Measurements from ENCODE around the gene SMIM12.
A peak's percentile ranks its signal among the peaks of the same experiment; 100 is the strongest.

The SMIM12 gene

GRCh38 chr1:34885405-34886247 lies 26.1 kb upstream of the SMIM12 start:
- H3K9me2 ChIP-seq (ENCODE audit: low read depth, low read length) = no peaks in the 10 kb centered on the region
- H3K4me3 ChIP-seq (ENCODE audit: low read depth, low read length, poor library complexity, severe bottlenecking) = peak overlapping the region; percentile 47
- no peaks in the 10 kb centered on the region; the same call in 1 of the 2 replicates for H3K36me3 ChIP-seq (ENCODE audit: insufficient read depth, low read length)
- peaks cover 10% of the 10 kb centered on the region for H3K4me1 ChIP-seq (ENCODE audit: insufficient read depth, low read length, severe bottlenecking)
- H2AFZ ChIP-seq (ENCODE audit: low read length) = no peak overlapping the region
- H3K79me2 ChIP-seq (ENCODE audit: insufficient read depth, low read length) = no peaks in the 10 kb centered on the region
- H3K9me3 ChIP-seq (ENCODE audit: low read length) = no peaks in the 10 kb centered on the region
- H3K9ac ChIP-seq (ENCODE audit: low read length) = no peak overlapping the region; the same call in 1 of the 2 replicates
- no peak for TF ChIP-seq EZH2 (IDR thresholded peaks at IDR 0.05; ENCODE audit: borderline replicate concordance, low read length)
- TF ChIP-seq, protein P1, sequence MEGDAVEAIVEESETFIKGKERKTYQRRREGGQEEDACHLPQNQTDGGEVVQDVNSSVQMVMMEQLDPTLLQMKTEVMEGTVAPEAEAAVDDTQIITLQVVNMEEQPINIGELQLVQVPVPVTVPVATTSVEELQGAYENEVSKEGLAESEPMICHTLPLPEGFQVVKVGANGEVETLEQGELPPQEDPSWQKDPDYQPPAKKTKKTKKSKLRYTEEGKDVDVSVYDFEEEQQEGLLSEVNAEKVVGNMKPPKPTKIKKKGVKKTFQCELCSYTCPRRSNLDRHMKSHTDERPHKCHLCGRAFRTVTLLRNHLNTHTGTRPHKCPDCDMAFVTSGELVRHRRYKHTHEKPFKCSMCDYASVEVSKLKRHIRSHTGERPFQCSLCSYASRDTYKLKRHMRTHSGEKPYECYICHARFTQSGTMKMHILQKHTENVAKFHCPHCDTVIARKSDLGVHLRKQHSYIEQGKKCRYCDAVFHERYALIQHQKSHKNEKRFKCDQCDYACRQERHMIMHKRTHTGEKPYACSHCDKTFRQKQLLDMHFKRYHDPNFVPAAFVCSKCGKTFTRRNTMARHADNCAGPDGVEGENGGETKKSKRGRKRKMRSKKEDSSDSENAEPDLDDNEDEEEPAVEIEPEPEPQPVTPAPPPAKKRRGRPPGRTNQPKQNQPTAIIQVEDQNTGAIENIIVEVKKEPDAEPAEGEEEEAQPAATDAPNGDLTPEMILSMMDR (IDR thresholded peaks at IDR 0.05; ENCODE audit: low read length) = no peak
- H4K20me1 ChIP-seq (ENCODE audit: insufficient read depth, low read length) = no peaks in the 10 kb centered on the region
- peak overlapping the region; percentile 49 for H3K4me2 ChIP-seq (ENCODE audit: low read length)
- peaks cover 9% of the 10 kb centered on the region for H3K27me3 ChIP-seq (ENCODE audit: insufficient read depth, low read length)
- H3K27ac ChIP-seq (ENCODE audit: low read depth, low read length, poor library complexity, severe bottlenecking) = no peak overlapping the region
- H3F3A ChIP-seq (ENCODE audit: insufficient read depth, low read length) = no peaks in the 10 kb centered on the region

GRCh38 chr1:34884961-34885360 lies 25.4 kb upstream of the SMIM12 start:
- no peak overlapping the region for H3K27ac ChIP-seq (ENCODE audit: low read depth, low read length, poor library complexity, severe bottlenecking)
- no peak overlapping the region for H3K9ac ChIP-seq (ENCODE audit: low read length)
- no peaks in the 10 kb centered on the region for H3K9me2 ChIP-seq (ENCODE audit: low read depth, low read length)
- H3K27me3 ChIP-seq (ENCODE audit: insufficient read depth, low read length) = peaks cover 9% of the 10 kb centered on the region
- H4K20me1 ChIP-seq (ENCODE audit: insufficient read depth, low read length) = no peaks in the 10 kb centered on the region
- peak overlapping the region; percentile 47 for H3K4me3 ChIP-seq (ENCODE audit: low read depth, low read length, poor library complexity, severe bottlenecking)
- H3K79me2 ChIP-seq (ENCODE audit: insufficient read depth, low read length) = no peaks in the 10 kb centered on the region
- peaks cover 10% of the 10 kb centered on the region for H3K4me1 ChIP-seq (ENCODE audit: insufficient read depth, low read length, severe bottlenecking)
- no peak for TF ChIP-seq EZH2 (IDR thresholded peaks at IDR 0.05; ENCODE audit: borderline replicate concordance, low read length)
- TF ChIP-seq, protein P1 (IDR thresholded peaks at IDR 0.05; ENCODE audit: low read length) = peak; percentile 39; the same call in 1 of the 2 replicates
- H3K9me3 ChIP-seq (ENCODE audit: low read length) = no peaks in the 10 kb centered on the region
- no peak overlapping the region for H2AFZ ChIP-seq (ENCODE audit: low read length)
- H3F3A ChIP-seq (ENCODE audit: insufficient read depth, low read length) = no peaks in the 10 kb centered on the region
- peak overlapping the region; percentile 49 for H3K4me2 ChIP-seq (ENCODE audit: low read length)
- H3K36me3 ChIP-seq (ENCODE audit: insufficient read depth, low read length) = no peaks in the 10 kb centered on the region; the same call in 1 of the 2 replicates

- TF ChIP-seq EZH2 (IDR thresholded peaks at IDR 0.05; ENCODE audit: borderline replicate concordance, low read length) = no peak
- TF ChIP-seq, protein P1 (IDR thresholded peaks at IDR 0.05; ENCODE audit: low read length) = no peak
- no peaks in the 10 kb centered on the region; the same call in 1 of the 2 replicates for H3K36me3 ChIP-seq (ENCODE audit: insufficient read depth, low read length)
- H3K27ac ChIP-seq (ENCODE audit: low read depth, low read length, poor library complexity, severe bottlenecking) = no peak overlapping the region
- no peaks in the 10 kb centered on the region for H3F3A ChIP-seq (ENCODE audit: insufficient read depth, low read length)
- H3K27me3 ChIP-seq (ENCODE audit: insufficient read depth, low read length) = peaks cover 9% of the 10 kb centered on the region
- H3K9me2 ChIP-seq (ENCODE audit: low read depth, low read length) = no peaks in the 10 kb centered on the region
- no peaks in the 10 kb centered on the region for H3K79me2 ChIP-seq (ENCODE audit: insufficient read depth, low read length)
- H3K4me2 ChIP-seq (ENCODE audit: low read length) = no peak overlapping the region
- H3K4me1 ChIP-seq (ENCODE audit: insufficient read depth, low read length, severe bottlenecking) = peaks cover 10% of the 10 kb centered on the region
- no peak overlapping the region for H2AFZ ChIP-seq (ENCODE audit: low read length)
- H3K9me3 ChIP-seq (ENCODE audit: low read length) = no peaks in the 10 kb centered on the region
- H3K4me3 ChIP-seq (ENCODE audit: low read depth, low read length, poor library complexity, severe bottlenecking) = no peak overlapping the region
- H4K20me1 ChIP-seq (ENCODE audit: insufficient read depth, low read length) = no peaks in the 10 kb centered on the region
- H3K9ac ChIP-seq (ENCODE audit: low read length) = no peak overlapping the region
Measured at GRCh38 chr1:34884536-34884935, 25.0 kb upstream of the SMIM12 start.
